ENCODE results near the gene HVCN1. TPM values are rescaled to one million over a fixed set of nuclear protein-coding genes. Genes with fewer than 3 reads are reported as not detected.

HVCN1 gene
- total and polyA plus RNA-seq, 2 of the 8 experiments (the other 6 are each of a cell fraction or from before 2014, with no cell fraction given): 5.8 to 11.2 TPM

- no peak overlapping the region for H2BK5ac ChIP-seq (ENCODE audit: low read depth, low read length)
- H3K9ac ChIP-seq (replicated peaks in 1 of 4; ENCODE audit: extremely low read depth in 1 of 4, low read depth in 3 of 4, low read length in 3 of 4): no peak overlapping the region
- H3K79me1 ChIP-seq (ENCODE audit: low read depth, low read length): peaks cover 7% of the 10 kb centered on the region; the same call in 1 of the 2 replicates
- H3K18ac ChIP-seq (ENCODE audit: extremely low read depth, low read length): no peak overlapping the region
- peaks cover 0 to 12% (median 6%) of the 10 kb centered on the region in 4 experiments; a peak in 4 of 7 replicates for H3K4me1 ChIP-seq (replicated peaks in 1 of 4; ENCODE audit: control insufficient read depth in 3 of 4, insufficient read depth in 4 of 4, low read length in 3 of 4)
- no peak overlapping the region for H3K4me2 ChIP-seq (ENCODE audit: insufficient read depth in 1 of 2, low read depth in 2 of 2, low read length in 2 of 2)
- H3K14ac ChIP-seq (ENCODE audit: insufficient read length): no peak overlapping the region
- no peak overlapping the region for H4K91ac ChIP-seq (replicated peaks; ENCODE audit: insufficient read length, low read length)
- TF ChIP-seq SP2 (IDR thresholded peaks at IDR 0.05; ENCODE audit: low read length): no peak
- no peak for TF ChIP-seq SP4 (IDR thresholded peaks at IDR 0.05; ENCODE audit: low read length)
- TF ChIP-seq SUZ12 (IDR thresholded peaks at IDR 0.05; ENCODE audit: low read length): no peak
- no peak for TF ChIP-seq TBP (IDR thresholded peaks at IDR 0.05; ENCODE audit: low read depth, low read length)
- TF ChIP-seq TAF1 (IDR thresholded peaks at IDR 0.05; ENCODE audit: low read depth, low read length): no peak
- no peak for TF ChIP-seq FOSL1 (IDR thresholded peaks at IDR 0.05; ENCODE audit: insufficient read depth, low read depth, low read length)
- no peak for TF ChIP-seq POLR2A (IDR thresholded peaks at IDR 0.05; ENCODE audit: control extremely low read depth in 1 of 2, low read depth in 2 of 2, low read length in 2 of 2)
- no peak for TF ChIP-seq HDAC6 (IDR thresholded peaks at IDR 0.05; ENCODE audit: low read depth, low read length)
- TF ChIP-seq RXRA (IDR thresholded peaks at IDR 0.05; ENCODE audit: insufficient read depth, low read depth, low read length): no peak
- no peak for TF ChIP-seq GTF2F1 (IDR thresholded peaks at IDR 0.05; ENCODE audit: borderline replicate concordance, low read depth, low read length)
- TF ChIP-seq TCF12 (IDR thresholded peaks at IDR 0.05; ENCODE audit: low read depth, low read length): no peak
- no peak for TF ChIP-seq TAF7 (optimal IDR thresholded peaks at IDR 0.05; ENCODE audit: borderline replicate concordance, low read depth, low read length)
- TF ChIP-seq RBBP5 (IDR thresholded peaks at IDR 0.05; ENCODE audit: borderline replicate concordance, low read depth, low read length): no peak
- 93% methylated on average over 2 of the region's 2 CpGs; no CpG with 5 or more reads in 1 of the 2 experiments for WGBS, 2 experiments (ENCODE audit: extremely low coverage in 1 of 2, insufficient coverage in 1 of 2, insufficient read length in 1 of 2, insufficient replicate concordance in 2 of 2, low coverage in 1 of 2, low lambda C conversion rate in 2 of 2, missing lambda C conversion rate in 1 of 2)
- H2BK15ac ChIP-seq (ENCODE audit: low read length): no peak overlapping the region
- no peak overlapping the region for H3K56ac ChIP-seq (replicated peaks; ENCODE audit: insufficient read length, low read depth, low read length)
- FAIRE-seq: no peak
- CTCF ChIA-PET (ENCODE audit: partially characterized antibody): interaction anchor here (0.6 to 1.8 kb wide), 8 partner anchors 8 to 127 kb away, joined by 3 to 7 read pairs (median 4); partner anchors contain the start of gene PPP1CC
- H2BK12ac ChIP-seq (ENCODE audit: low read depth, low read length): no peak overlapping the region
- no peak overlapping the region for H3K23ac ChIP-seq (ENCODE audit: insufficient read length)
- H2AK5ac ChIP-seq (ENCODE audit: low read depth, low read length): no peak overlapping the region
- H3K79me2 ChIP-seq (ENCODE audit: control insufficient read depth in 1 of 2, insufficient read depth in 2 of 2, low read length in 2 of 2): peaks cover 32 to 98% of the 10 kb centered on the region in 2 experiments
- no peaks in the 10 kb centered on the region for H3K9me3 ChIP-seq (ENCODE audit: insufficient read depth in 2 of 2, low read depth in 1 of 2, low read length in 1 of 2)
- peaks cover 10 to 76% (median 37%) of the 10 kb centered on the region in 4 experiments for H3K36me3 ChIP-seq (ENCODE audit: control insufficient read depth in 2 of 4, insufficient read depth in 4 of 4, low read length in 3 of 4)
- no peaks in the 10 kb centered on the region for H3K27me3 ChIP-seq (replicated peaks in 1 of 4; ENCODE audit: control insufficient read depth in 3 of 4, extremely low read depth in 1 of 4, insufficient read depth in 3 of 4, low read length in 3 of 4)
- no peak overlapping the region for H3K4me3 ChIP-seq (ENCODE audit: extremely low read depth in 1 of 4, insufficient read depth in 2 of 4, low read depth in 3 of 4, low read length in 4 of 4)
- POLR2A ChIA-PET (ENCODE audit: partially characterized antibody): interaction anchor here (1.0 to 2.6 kb wide), 4 partner anchors 8 to 18 kb away, joined by 3 to 12 read pairs (median 4); partner anchors contain the start of gene PPP1CC
- H3K23me2 ChIP-seq (ENCODE audit: low read depth, low read length): no peaks in the 10 kb centered on the region
- no peak overlapping the region for H3K27ac ChIP-seq (ENCODE audit: low read depth, low read length)
- no peak overlapping the region for H3K4ac ChIP-seq (replicated peaks; ENCODE audit: insufficient read length, low read depth, low read length)
- no peak overlapping the region for H2BK120ac ChIP-seq (replicated peaks; ENCODE audit: low read depth, low read length)
- H2BK20ac ChIP-seq (ENCODE audit: low read length): no peak overlapping the region
- H2AFZ ChIP-seq (ENCODE audit: low read length): no peak overlapping the region
- DNase-seq (ENCODE audit: low read depth in 1 of 2, low spot score in 2 of 2): no peak
- no peak overlapping the region for H4K8ac ChIP-seq (ENCODE audit: extremely low read depth, insufficient read depth, low read length)
- no peak overlapping the region for H4K5ac ChIP-seq (ENCODE audit: insufficient read length, low read depth, low read length)
- H4K20me1 ChIP-seq (replicated peaks in 1 of 2; ENCODE audit: control insufficient read depth in 1 of 2, insufficient read depth in 2 of 2, low read length in 2 of 2): peaks cover 49 to 50% of the 10 kb centered on the region in 2 experiments
These were observed 42.6 kb upstream of the HVCN1 start for GRCh38 chr12:110731479-110731878.

Measured in H1 (cell line).